Karpas-422 (cell line): Measurements from ENCODE around the gene ITK. TPM values are rescaled to one million over a fixed set of nuclear protein-coding genes. Genes with fewer than 3 reads are reported as not detected.
"Not testable (repeated sequence)": the region's sequence is repeated elsewhere in the genome, so short reads cannot be mapped to it uniquely, and the experiment has no call there.

Experiments used
- DNase-seq: peaks from one replicate; pipeline ENCODE4 v3.0.0-alpha.2; 2015
- H2AFZ ChIP-seq: fragments of 200-600 bp; sonication (generic); 2 replicates; pipeline ENCODE4 v1.6.1; 2014; ENCODE audit warnings: antibody characterized with exemption, low read length, mixed read lengths
- H3K27ac ChIP-seq: fragments of 200-600 bp; sonication (generic); 2 replicates; pipeline ENCODE4 v1.5.1; 2014; ENCODE audit warnings: mild to moderate bottlenecking, low read length, moderate library complexity
- H3K27me3 ChIP-seq: fragments of 200-600 bp; sonication (generic); 2 replicates; pipeline ENCODE4 v1.6.1; 2014; ENCODE audit warnings: low read length, mixed read lengths
- H3K36me3 ChIP-seq: fragments of 200-600 bp; sonication (generic); 2 replicates; pipeline ENCODE4 v1.6.1; 2014; ENCODE audit warnings: low read length, mixed read lengths; ENCODE audit not compliant: insufficient read depth
- H3K4me1 ChIP-seq: fragments of 200-600 bp; sonication (generic); 2 replicates; pipeline ENCODE4 v1.6.1; 2014; ENCODE audit warnings: mild to moderate bottlenecking, low read length, mixed read lengths
- H3K4me2 ChIP-seq: fragments of 200-600 bp; sonication (generic); 2 replicates; pipeline ENCODE4 v1.6.1; 2014; ENCODE audit warnings: low read length, low read depth, mild to moderate bottlenecking; ENCODE audit not compliant: poor library complexity, severe bottlenecking
- H3K4me3 ChIP-seq: fragments of 200-600 bp; sonication (generic); 2 replicates; pipeline ENCODE4 v1.5.1; 2014; ENCODE audit warnings: mild to moderate bottlenecking, antibody characterized with exemption, low read length, mixed read lengths
- H3K79me2 ChIP-seq: fragments of 200-600 bp; sonication (generic); 2 replicates; pipeline ENCODE4 v1.6.1; 2014; ENCODE audit warnings: mild to moderate bottlenecking, low read length, mixed read lengths
- H3K9ac ChIP-seq: fragments of 200-600 bp; sonication (generic); 2 replicates; pipeline ENCODE4 v1.6.0; 2014; ENCODE audit warnings: low read length
- H3K9me2 ChIP-seq: fragments of 200-600 bp; sonication (generic), shearing (Covaris generic); replicated peaks from 2 replicates; pipeline ENCODE4 v1.6.0; 2014; ENCODE audit warnings: mild to moderate bottlenecking, low read length, moderate library complexity; ENCODE audit not compliant: insufficient read depth
- H3K9me3 ChIP-seq: fragments of 300-700, 200-600 bp; sonication (generic); 2 replicates; pipeline ENCODE4 v1.6.1; 2014; ENCODE audit warnings: low read length, mixed read lengths
- H4K20me1 ChIP-seq: fragments of 200-600 bp; sonication (generic); 2 replicates; pipeline ENCODE4 v1.6.1; 2014; ENCODE audit warnings: mild to moderate bottlenecking, antibody characterized with exemption, low read length, low read depth; ENCODE audit not compliant: insufficient read depth
- total RNA-seq: library from RNA; depleted of rRNA; stranded (reverse); fragments of >200 nt; shearing (Covaris generic); gene quantifications from 2 replicates; pipeline ENCODE4 v1.2.3, GENCODE V29; 2014; ENCODE audit warnings: low replicate concordance

ITK gene
- total RNA-seq, 1 experiment from 2014 or later: 1.3 TPM

DNA sequence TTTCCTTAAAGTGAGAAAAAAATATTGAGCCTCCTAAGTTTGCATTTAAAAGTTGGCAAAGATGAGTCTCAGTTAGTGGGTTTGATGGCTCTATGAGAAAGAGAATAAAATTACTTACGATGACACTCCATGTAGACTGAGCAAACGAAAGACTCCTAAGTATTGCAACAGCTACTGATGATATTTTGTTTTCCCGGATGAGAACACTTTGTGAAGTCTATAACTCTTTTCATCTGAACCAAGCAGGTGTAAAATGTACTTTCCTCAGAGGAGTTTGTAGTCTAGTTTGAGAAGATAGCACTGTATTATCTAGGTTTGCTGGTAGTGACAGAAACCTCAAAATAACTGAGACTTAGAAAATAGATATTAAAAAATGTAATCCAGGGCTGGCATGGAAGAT lies 1.7 kb upstream of the ITK start:
- Histone ChIP-seq H4K20me1 (no peaks in the 10 kb centered on the region), H3K4me3 (no peak overlapping the region), H3K9ac (no peak overlapping the region), H2AFZ (no peak overlapping the region), H3K9me2 (no peaks in the 10 kb centered on the region), H3K4me2 (no peak overlapping the region), H3K27me3 (no peaks in the 10 kb centered on the region), H3K36me3 (no peaks in the 10 kb centered on the region), H3K79me2 (no peaks in the 10 kb centered on the region), H3K4me1 (0 out of 2 replicates have a peak, but pooled peaks cover 4% of the 10 kb centered on the region), H3K9me3 (no peaks in the 10 kb centered on the region), H3K27ac (no peak overlapping the region)
- DNase-seq: no peak

- Histone ChIP-seq H2AFZ (no peak overlapping the region), H3K4me3 (no peak overlapping the region), H4K20me1 (no peaks in the 10 kb centered on the region), H3K9ac (no peak overlapping the region), H3K9me3 (no peaks in the 10 kb centered on the region), H3K9me2 (no peaks in the 10 kb centered on the region), H3K27ac (no peak overlapping the region), H3K79me2 (no peaks in the 10 kb centered on the region), H3K4me2 (no peak overlapping the region), H3K4me1 (0 out of 2 replicates have a peak, but pooled peaks cover 4% of the 10 kb centered on the region), H3K36me3 (no peaks in the 10 kb centered on the region), H3K27me3 (no peaks in the 10 kb centered on the region)
- no peak for DNase-seq
These were observed 1.6 kb downstream of the ITK start for GRCh38 chr5:157182143-157182757.

- H2AFZ ChIP-seq: no peak overlapping the region
- H3K4me3 ChIP-seq: no peak overlapping the region
- no peaks in the 10 kb centered on the region for H3K27me3 ChIP-seq
- no peaks in the 10 kb centered on the region for H3K79me2 ChIP-seq
- DNase-seq: no peak
- no peaks in the 10 kb centered on the region for H4K20me1 ChIP-seq
- no peaks in the 10 kb centered on the region for H3K9me2 ChIP-seq
- no peaks in the 10 kb centered on the region for H3K9me3 ChIP-seq
- no peaks in the 10 kb centered on the region for H3K36me3 ChIP-seq
- H3K4me2 ChIP-seq: no peak overlapping the region
- no peak overlapping the region for H3K27ac ChIP-seq
- no peak overlapping the region for H3K9ac ChIP-seq
- H3K4me1 ChIP-seq: 0 out of 2 replicates have a peak, but pooled peaks cover 4% of the 10 kb centered on the region
These were observed 3.6 kb downstream of the ITK start for GRCh38 chr5:157184117-157184670.

DNA sequence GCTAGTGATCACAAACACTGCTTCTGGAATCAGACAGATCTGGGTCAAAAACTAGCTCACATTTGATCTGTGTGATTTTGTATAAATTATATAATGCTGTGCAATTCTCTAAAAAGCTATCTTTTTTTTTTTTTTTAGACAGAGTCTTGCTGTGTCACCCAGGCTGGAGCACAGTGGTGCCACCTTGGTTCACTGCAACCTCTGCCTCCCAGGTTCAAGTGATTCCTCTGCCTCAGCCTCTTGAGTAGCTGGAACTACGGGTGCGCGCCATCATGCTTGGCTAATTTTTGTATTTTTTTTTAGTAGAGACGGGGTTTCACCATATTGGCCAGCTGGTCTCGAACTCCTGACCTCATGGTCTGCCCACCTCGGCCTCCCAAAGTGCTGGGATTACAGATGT lies 4.5 kb downstream of the ITK start:
- not testable (repeated sequence) for H3K4me1 ChIP-seq, H3K9ac ChIP-seq, H3K9me2 ChIP-seq, H3K9me3 ChIP-seq, H3K4me2 ChIP-seq, H3K27ac ChIP-seq, H2AFZ ChIP-seq, H4K20me1 ChIP-seq, H3K79me2 ChIP-seq, DNase-seq, H3K4me3 ChIP-seq, H3K36me3 ChIP-seq, H3K27me3 ChIP-seq

DNA sequence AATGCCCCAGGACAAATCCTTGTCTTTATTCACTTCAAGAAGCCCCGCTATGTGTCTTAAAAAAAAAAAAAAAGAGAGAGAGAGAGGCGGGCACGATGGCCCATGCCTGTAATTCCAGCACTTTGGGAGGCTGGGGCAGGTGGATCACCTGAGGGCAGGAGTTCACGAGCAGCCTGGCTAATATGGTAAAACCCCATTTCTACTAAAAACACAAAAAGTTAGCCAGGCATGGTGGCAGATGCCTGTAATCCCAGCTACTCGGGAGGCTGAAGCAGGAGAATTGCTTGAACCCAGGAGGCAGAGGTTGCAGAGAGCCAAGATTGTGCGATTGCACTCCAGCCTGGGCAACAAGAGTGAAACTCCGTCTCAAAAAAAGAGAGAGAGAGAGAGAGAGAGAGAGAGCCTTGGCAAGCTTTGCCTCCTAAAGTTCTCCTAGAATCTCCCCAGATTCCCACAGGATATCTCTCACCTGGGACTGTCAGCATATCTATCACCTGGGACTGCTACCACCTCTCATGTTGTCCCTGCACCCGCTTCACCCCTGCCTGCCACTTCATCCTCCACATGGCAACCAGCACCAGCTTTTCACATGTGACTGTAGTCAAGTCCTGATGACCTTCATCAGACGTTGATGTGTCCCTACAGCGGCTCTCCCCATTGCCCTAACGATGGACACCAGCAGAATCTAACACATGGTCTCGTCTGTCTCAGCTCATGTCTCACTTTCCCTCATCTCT lies 5.8 kb downstream of the ITK start:
- Histone ChIP-seq H3K4me2 (no peak overlapping the region), H3K27me3 (no peaks in the 10 kb centered on the region), H3K4me1 (0 out of 2 replicates have a peak, but pooled peaks cover 4% of the 10 kb centered on the region), H3K9me2 (no peaks in the 10 kb centered on the region), H3K36me3 (no peaks in the 10 kb centered on the region), H3K9me3 (no peaks in the 10 kb centered on the region), H3K79me2 (no peaks in the 10 kb centered on the region), H3K4me3 (no peak overlapping the region), H2AFZ (no peak overlapping the region), H3K9ac (no peak overlapping the region), H3K27ac (no peak overlapping the region), H4K20me1 (no peaks in the 10 kb centered on the region)
- DNase-seq: no peak

DNA sequence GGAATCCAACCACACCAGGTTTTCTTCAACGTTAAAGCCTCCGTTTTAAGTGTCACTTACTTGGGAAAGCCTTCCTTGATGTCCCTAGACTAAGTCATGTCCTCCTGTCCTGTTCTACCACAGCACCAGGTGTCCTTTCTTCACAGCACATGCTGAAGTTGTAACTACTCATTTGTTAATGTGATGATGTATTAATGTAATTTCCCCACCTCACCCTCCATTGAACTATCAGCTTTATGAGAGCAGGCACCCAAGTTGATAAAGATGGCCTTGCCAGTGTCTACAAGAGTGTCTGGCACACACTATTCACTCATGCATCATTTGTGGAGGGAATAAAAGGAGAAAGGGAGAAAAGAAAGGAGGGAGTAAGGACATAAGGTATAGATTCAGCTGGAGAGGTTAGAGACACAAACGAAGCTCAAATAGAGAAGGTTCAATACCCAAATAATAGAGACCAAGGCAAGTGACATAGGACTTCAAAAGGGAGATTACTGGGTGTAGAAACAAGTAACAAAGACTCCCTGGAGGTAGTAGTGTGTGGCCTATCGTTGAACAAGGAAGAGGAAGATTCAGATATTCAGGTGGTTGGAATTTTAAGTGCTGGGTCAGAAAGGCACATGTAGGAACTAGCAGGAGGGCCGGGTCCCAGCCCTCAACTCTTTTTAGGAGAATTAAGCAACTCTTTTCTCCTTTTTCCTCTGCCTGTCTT lies 6.6 kb downstream of the ITK start:
- H3K4me3 ChIP-seq: no peak overlapping the region
- H3K4me1 ChIP-seq: 0 out of 2 replicates have a peak, but pooled peaks cover 4% of the 10 kb centered on the region
- no peaks in the 10 kb centered on the region for H3K79me2 ChIP-seq

GRCh38 chr5:157188270-157188669 lies 7.6 kb downstream of the ITK start:
- H3K4me1 ChIP-seq: no peaks in the 10 kb centered on the region
- H3K4me2 ChIP-seq: no peak overlapping the region

More for the DNA sequence above, 6.6 kb downstream of the ITK start:
- Histone ChIP-seq H2AFZ (peak overlapping the region; percentile 8; the same call in 1 of the 2 replicates), H3K36me3 (no peaks in the 10 kb centered on the region), H3K9me2 (no peaks in the 10 kb centered on the region), H3K27ac (no peak overlapping the region), H3K27me3 (no peaks in the 10 kb centered on the region), H3K9ac (no peak overlapping the region), H3K9me3 (no peaks in the 10 kb centered on the region), H3K4me2 (no peak overlapping the region), H4K20me1 (no peaks in the 10 kb centered on the region)
- DNase-seq: no peak

GRCh38 chr5:157189223-157189622 lies 8.6 kb downstream of the ITK start:
- no peaks in the 10 kb centered on the region for H3K79me2 ChIP-seq
- no peaks in the 10 kb centered on the region for H3K36me3 ChIP-seq
- H3K9me3 ChIP-seq: no peaks in the 10 kb centered on the region
- no peaks in the 10 kb centered on the region for H3K4me1 ChIP-seq
- no peak overlapping the region for H2AFZ ChIP-seq
- H3K4me3 ChIP-seq: no peak overlapping the region
- no peaks in the 10 kb centered on the region for H4K20me1 ChIP-seq
- no peak overlapping the region for H3K4me2 ChIP-seq
- no peak for DNase-seq
- no peaks in the 10 kb centered on the region for H3K27me3 ChIP-seq
- no peaks in the 10 kb centered on the region for H3K9me2 ChIP-seq
- no peak overlapping the region for H3K9ac ChIP-seq
- H3K27ac ChIP-seq: no peak overlapping the region

More at GRCh38 chr5:157188270-157188669, 7.6 kb downstream of the ITK start:
- Histone ChIP-seq H2AFZ (no peak overlapping the region), H3K9me2 (no peaks in the 10 kb centered on the region), H4K20me1 (no peaks in the 10 kb centered on the region), H3K36me3 (no peaks in the 10 kb centered on the region), H3K79me2 (no peaks in the 10 kb centered on the region), H3K4me3 (no peak overlapping the region), H3K27me3 (no peaks in the 10 kb centered on the region), H3K9me3 (no peaks in the 10 kb centered on the region), H3K27ac (no peak overlapping the region), H3K9ac (no peak overlapping the region)
- no peak for DNase-seq
